ENCODE measurements around the gene AOPEP.
"Not testable (repeated sequence)": the region's sequence is repeated elsewhere in the genome, so short reads cannot be mapped to it uniquely, and the experiment has no call there.

Gene AOPEP

DNA sequence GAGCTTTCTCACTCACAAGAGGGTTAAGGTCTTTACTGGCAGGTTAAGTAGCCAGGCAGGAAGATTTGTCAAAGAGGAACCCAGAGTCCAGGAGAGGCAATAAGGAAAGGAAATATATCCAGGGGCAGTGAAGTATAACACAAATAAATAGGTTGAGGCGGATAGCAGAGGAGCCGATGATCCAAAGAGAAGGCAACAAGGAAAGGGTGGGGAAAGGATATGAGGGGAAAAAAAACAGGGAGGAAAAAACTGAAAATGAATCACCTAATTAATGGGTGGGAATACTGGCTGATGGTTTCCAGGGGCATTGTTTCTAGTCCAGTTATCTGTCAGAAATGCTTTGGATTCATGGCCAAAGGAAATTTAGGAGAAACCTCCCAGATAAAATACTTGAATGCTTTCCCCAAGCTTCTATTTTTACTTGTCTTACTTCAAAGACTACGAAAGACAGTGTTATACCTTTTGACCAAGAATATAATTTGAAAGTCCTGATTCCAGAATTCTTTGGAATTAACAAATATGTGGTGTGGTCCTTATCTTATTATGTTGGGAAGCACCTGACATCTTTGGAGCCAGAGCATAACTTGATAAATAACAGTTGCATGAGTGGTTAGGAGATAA lies 146.5 kb downstream of the AOPEP start:
- DNase-seq = no peak

DNA sequence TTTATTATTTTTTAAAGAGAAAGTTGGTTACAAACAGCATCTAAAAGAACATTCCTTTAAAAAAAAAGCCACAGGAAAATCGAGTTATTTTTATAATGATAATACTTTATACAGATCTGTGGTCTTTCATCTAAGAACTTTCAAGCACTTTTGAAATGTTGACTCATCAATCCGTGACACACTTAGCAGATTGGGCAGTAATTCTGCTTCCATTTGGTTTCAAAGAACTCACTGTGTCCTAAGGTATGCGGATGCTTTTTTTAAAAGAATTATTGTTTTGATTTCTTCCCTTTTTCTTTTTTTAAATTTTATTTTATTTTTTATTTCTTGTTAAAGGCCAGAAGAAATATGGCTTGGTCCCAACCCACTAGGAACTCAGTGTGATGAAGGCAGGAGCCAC lies 147.8 kb downstream of the AOPEP start:
- no peak for DNase-seq

DNA sequence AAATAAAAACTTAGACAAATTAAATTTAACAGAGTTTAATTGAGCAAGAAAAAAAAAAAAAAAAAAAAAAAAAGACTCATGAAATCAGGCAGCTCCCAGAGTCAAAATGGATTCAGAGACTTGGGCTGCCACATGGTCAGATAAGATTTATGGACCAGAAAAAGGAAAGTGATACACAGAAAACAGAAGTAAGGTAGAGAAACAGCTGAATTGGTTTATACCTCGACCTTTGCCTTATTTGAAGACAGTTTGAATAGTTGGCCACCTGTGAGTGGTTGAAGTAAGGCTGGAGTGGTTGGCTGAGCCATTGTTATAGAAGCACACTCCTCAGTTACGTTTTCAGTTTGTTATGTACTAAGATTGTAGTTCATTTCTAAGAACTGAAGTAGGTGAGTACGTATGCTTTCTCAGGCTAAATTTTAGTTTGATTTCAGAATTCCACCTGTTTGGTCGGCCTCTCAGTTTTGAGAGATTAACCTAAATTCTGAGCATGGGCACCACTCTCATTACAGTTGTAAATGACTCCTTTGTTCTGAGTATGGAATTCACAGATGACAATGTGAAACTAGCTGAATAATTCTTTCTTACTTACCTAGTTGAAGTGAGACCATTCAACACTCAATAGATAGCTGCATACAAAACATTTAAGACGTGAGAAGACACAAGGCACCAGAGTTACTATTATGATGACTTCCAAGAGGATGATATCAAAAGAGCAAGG lies 149.0 kb downstream of the AOPEP start:
- no peak for DNase-seq

DNA sequence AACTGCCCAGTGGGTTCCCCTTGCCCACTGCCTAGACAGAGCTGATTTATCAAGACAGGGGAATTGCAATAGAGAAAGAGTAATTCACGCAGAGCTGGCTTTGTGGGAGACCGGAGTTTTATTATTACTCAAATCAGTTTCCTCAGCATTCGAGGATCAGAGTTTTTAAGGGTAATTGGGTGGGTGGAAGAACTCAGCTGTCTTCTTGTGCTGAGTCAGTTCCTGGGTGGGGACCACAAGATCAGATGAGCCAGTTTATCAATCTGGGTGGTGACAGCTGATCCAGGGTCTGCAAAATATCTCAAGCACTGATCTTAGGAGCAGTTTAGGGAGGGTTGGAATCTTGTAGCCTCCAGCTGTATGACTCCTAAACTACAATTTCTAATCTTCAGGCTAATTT lies 152.3 kb downstream of the AOPEP start:
- DNase-seq = not testable (repeated sequence)

DNA sequence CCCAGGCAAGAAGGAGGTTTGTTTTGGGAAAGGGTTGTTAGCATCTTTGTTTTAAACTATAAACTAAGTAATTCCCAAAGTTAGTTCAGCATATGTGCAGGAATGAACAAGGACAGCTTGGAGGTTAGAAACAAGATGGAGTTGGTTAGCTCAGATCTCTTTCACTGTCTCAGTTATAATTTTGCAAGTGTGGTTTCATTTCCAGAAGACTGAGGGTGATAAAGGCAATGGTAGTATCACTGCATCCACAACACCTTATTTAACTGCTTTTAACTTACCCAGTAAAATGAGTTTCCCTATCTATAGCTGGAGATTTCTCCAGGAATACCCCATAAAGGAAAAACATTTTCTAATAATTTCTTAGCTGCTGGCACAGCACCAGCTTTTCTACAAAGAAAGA lies 152.7 kb downstream of the AOPEP start:
- DNase-seq = no peak

DNA sequence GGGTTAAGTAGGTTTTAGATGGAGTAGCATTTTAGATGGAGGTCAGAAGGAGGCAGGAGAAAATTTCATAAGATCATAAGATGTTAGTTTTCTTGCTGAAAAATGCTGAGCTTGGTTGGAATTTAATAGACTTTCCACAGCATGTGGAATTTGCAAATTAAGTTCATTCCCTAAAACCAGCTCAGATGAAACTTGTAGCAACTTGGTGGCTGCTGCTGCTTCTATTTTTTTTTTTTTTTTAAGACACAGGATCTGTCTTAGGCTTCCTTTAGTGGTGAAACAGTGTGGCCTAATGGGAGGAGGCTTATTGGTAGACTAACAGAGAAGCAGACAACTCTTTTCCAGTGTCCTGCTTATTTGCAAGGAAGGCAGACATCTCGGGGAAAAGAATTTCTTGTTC lies 154.5 kb downstream of the AOPEP start:
- no peak for DNase-seq

DNA sequence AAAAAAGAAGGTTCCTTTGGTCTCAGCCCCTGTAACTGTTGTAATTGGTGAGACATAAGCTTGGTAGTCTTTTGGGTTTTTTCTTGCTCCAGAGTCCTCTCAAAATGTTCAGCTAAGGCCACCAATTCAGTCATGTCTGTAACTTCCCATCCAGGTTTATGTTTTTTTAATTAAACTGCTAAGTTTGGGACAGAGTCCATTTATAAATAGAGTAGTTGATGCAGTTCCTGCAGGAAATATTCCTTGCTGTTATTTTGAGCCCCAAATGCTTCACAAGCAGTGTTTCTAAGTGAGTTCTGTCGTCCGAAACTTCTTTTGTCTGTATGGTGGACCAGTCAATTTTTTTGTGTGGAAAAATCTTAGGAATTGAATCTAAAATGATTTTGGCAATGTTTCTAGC lies 155.0 kb downstream of the AOPEP start:
- no peak for DNase-seq

DNA sequence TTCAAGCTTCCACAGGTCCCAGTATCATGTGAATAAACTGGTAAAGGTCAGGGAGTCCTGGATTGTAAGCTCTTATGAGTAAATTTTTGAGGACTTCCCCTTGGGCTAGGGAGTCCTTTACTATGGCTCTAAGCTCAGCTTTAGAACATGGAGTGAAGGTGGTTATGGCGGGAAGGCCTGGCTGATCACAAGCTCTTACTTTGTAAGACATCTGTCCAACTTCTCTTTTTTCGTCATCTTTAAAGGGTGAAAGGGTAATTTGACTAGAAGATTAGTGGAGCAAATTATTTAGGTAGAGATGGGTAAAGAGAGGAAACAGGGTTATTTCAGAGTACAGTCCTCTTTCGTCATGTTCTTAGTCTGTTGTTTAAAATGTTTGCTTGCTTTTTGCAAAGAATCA lies 155.4 kb downstream of the AOPEP start:
- DNase-seq = no peak

DNA sequence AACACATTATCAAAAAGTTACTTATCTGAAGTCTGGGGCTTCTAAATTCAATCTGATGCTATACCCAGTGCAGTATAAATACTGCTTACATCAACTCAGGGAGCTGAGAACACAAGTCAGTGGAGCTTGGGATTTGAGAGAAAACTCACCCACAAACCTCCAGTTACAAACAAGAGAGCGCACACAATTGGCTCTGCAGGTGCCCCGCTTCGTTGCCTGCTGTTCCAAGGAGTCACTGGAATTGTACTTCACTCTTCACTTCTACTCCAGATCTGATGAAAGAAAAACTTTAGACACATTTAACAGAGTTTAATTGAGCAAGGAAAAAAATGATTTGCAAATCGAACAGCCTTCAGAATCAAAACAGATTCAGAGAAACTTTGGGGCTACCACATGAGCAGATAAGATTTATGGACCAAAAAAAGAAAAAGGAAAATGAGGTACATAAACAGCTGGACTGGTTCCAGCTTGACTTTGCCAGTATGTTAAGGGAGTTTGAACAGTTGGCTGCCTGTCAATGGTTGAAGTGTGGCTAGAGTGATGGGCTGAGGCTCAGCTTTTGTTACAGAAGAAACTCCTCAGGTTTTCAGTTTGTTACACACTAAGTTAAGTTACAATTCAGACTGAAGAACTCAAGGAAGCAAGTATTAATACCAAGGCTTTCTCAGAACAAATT lies 156.6 kb downstream of the AOPEP start:
- DNase-seq = no peak

DNA sequence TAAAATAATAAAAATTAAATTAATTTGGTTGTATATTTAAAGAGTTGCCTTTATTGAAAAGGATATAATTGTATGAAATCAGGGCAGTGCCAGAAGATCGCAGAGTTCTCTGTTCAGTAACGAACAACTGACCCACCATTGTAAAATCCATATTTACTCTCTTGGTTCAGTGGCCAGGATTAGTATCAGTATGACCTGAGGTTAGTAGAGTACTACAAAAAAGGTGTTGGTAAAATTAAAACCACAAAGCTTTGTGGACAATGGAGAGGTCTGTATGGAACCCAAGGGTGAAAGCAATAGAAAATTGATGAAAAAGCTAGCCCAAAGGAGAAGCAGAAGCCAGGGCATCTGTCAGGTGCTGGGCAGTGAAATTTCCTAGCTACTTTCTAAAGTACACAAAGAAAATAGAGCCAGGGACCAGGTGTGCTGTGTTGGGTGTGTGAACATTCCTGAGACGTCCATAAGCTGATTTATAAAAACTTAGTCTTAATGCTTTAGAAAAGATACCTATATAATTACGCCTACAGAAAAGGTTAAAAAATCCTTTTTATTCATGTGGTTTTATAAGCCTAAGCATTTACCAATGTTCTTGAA lies 159.5 kb downstream of the AOPEP start:
- no peak for DNase-seq

DNA sequence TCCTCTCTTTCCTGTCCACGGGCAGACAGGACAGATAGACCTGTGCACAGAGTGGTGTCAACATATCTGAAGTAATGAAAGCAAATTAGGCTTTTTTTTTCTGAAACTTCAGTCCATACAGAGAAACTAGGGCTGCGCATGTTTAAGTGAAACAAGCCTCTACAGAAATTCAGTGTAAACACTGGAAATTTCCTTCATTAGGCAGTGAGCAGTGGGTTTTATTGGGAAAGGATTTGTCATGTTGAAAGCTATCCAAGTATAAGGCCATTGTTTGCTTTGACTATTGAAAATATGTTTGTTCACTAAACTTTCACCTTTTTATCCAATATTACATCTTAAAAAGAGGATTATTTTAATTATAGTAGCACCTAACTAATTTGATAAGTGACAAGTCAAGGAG lies 161.2 kb downstream of the AOPEP start:
- no peak for DNase-seq

DNA sequence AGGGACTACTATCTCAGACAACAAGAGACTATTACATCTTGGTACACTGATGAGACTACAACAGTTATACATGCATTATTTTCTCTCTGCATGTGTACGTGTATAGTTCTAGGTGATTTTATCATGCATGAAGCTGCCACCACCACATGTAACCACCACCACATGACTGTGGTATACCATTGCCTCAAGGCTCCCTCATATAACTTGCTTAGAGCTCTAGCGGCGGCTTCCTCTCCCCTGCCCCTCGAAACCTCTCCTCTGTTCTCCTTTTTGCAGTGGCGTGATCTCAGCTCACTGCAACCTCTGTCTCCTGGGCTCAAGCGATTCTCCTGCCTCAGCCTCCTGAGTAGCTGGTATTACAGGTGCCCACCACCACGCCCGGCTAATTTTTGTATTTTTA lies 162.3 kb downstream of the AOPEP start:
- no peak for DNase-seq

DNA sequence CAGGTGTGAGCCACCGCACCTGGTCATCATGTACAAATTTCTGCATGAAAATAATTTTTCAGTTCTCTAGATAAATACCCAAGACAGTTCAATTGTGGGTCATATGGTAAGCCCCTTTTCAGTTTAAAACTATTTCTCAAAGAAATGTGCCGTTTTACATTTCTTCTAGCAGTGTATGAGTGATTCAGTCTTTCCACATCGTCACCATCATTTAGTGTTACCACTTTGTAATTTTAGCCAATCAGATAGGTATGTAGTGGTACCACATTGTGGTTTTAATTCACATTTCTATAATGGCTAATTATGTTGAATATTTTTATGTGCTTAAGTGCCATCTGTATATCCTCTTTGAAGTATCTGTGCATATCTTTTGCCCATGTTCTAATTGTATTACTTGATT lies 163.1 kb downstream of the AOPEP start:
- DNase-seq = no peak

DNA sequence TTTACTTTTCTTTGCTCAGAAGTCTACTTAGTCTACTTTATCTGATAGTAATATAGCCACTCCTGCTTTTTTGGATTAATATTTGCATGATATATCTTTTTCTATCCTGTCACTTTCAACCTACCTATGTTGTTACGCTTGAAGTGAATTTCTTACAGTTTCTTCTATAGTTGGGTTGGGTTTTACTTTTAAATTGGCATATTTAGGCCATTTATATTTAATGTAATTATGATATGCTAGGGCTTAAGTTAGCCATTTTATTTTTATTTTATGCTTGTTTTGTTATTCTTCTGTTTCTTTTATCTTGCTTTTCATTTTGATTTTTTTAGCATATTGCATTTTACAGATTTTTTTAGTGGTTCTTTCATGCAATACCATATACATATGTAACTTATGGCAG lies 164.7 kb downstream of the AOPEP start:
- DNase-seq = no peak

DNA sequence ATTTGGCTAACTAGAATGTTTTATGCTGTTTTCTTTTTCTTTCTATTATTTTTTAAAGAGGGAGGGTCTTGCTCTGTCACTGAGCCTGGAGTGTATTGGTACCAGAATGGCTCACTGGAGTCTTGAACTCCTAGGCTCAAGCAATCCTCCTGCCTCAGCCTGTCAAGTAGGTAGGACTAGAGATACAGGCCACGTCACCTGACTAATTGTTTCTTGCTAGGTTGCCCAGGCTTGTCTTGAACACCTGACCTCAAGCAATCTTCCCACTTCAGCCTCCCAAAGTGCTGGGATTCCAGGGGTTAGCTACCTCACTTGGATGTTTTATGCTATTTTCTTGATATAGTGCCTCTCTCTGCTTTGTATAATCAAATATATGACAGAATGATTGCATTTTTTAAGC lies 166.2 kb downstream of the AOPEP start:
- DNase-seq = no peak

DNA sequence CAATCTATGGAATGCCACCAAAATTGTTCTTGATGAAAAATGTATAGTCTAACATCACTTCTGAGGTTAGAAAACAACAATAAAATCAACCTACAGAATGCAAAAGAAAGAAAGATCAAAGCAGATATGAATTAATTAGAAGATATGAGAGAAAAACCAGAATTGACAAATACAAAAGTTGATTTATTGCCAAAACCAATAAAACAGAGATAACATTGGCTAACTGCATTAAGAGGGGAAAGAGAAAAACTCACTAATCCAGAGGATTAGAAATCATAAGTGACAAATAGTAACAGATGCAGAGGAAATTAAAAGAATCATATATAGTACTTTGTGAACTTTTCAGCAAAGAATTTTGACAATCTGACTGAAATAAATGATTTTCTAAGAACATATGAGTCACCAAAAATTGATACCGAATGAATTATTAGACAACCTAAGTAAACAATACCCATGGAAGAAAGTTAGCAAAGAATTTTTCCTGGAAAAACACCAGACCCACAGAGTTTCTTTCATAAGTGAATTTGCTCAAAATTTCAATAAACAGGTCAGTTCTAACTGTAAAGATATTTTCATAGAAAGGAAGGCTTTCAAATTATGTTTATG lies 167.7 kb downstream of the AOPEP start:
- no peak for DNase-seq

DNA sequence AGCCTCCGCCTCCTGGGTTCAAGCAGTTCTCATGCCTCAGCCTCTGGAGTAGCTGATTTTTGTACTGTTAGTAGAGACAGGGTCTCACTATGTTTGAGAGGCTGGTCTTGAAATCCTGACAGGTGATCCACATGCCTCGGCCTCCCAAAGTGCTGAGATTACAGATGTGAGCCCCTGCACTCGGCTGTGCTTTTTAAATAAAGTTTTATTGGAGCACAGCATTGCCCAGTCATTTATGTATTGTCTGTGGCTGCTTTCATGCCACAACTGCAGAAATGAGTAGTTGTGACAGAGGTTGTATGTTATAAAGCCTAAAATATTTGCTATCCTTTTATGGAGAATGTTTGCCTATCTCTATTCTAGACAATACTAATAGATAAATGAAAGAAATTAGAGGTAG lies 169.2 kb downstream of the AOPEP start:
- DNase-seq = no peak

DNA sequence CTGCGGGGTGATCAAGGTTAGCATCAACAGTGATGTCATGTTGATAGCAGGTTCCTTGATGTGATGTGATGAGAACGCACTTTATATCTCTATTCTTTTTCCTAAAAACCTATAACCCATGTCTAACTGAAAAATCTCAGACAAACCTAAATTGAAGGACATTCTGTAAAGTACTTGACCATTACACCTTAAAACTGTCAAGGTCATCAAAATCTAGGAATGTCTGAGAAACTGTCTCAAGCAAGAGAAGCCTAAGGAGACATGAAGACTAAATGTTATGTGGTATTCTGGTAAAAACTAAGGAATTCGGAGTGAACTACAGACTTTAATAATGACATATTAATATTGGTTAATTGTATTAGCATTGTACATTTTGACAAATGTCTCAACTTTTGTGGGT lies 170.0 kb downstream of the AOPEP start:
- no peak for DNase-seq

DNA sequence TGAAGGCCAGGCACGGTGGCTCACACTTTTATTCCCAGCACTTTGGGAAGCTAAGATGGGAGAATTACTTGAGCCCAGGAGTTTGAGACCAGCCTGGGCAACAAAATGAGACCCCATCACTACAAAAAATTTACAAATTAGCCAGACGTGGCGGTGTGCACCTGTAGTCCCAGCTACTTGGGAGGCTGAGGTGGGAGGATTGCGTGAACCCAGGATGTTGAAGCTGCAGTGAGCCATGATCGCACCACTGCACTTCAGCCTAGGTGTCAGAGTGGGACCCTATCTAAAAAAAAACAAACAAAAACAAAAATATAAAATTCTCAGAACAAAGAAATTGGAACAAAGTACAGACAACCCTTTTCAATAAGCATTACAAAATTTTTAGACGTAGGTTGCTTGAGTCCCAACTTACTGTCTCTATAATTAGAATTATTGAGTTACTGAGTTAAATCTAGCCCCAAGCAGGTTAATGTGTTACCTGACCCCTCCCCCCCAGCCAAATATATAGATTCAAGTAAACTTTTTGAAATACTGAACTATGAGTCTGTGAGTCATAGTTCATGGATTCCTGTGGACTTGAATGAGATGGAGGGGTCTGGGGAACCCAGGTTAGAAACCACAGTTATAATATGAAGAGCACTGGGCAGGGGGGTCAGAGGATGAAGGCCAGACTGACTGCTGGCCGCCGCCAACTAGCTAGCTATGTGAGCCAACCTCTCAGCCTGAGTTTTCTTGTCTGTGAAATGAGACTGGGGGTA lies 173.1 kb downstream of the AOPEP start:
- no peak for DNase-seq

DNA sequence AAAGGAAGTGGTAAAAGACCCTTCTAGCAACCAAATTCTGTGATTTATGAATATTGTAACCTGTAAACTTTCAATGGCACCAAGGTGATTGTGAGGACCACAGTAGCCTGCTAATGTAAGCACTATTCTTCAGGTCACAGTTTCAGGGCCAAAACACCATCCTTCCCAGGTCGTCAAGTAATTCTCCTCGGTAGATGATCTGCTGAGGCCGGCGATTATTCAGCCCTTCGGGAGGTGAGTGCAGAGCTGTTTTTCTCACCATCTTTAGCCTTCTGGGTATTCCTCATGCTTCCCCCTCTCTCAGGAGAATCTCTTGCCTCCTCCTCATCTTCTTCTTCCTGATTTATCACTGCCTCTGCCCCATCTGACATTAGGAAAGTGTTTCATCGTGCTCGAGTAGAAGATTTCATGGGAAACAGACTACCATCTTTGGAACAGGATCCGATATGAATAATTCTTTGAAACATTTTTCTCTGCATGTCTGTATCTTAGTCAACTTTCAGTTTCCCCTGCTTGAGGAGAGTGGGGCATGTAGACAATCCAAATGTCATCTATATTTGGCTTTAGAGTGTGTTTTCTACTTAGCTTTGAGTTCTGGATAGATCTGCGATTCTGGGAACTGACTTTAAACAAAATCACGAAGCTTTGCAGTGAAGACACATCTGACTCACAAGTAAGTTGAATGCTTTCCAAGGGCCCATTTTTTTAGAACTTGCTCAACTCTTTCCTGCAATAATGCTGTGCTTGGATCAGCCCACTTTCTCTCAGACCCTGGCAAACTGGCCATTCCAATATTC lies 173.9 kb downstream of the AOPEP start:
- no peak for DNase-seq

DNA sequence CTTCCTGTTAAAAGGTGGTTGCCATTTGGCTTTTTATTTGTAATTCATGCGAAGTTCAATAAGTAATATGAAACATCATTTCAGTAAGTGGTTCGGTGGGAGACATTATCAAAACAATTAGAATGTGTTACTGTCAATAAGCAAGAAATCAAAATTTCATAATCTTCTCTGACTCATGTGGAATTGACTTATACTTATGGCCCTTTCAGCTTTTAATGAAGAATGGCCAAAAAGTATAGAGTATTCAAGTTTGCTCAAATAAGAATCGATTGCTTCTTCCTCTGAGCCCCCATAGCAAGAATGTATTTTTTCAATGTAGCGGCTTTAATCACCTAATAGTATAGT lies 174.5 kb downstream of the AOPEP start:
- no peak for DNase-seq

DNA sequence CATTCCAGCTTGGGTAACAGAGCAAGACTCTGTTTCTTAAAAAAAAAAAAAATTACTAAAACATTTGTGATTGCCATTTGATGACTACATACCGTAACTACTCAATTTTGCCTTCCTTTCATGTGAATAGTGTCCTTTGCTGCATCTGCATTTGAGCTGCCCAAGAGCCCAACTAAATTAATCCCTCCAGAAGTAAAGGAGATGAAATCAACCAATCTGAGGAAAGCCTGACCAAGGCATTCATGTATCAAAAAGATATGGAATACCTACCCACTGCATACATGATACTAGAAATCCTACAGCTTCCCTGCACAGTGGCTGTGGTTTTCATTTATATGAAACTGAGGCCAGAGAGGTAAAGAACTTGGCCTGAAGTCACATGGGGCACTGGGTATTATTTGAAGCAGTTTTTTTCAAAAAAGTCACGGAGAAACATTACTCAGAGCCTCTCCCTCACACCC lies 177.5 kb downstream of the AOPEP start:
- no peak for DNase-seq
